Brain pericyte (primary cell): Measurements from ENCODE around the gene MBNL1.

Experiments
- DNase-seq: peaks from one replicate; pipeline ENCODE4 v3.0.0-alpha.2; 2012; ENCODE audit warnings: low read depth, low spot score

Gene MBNL1, protein sequence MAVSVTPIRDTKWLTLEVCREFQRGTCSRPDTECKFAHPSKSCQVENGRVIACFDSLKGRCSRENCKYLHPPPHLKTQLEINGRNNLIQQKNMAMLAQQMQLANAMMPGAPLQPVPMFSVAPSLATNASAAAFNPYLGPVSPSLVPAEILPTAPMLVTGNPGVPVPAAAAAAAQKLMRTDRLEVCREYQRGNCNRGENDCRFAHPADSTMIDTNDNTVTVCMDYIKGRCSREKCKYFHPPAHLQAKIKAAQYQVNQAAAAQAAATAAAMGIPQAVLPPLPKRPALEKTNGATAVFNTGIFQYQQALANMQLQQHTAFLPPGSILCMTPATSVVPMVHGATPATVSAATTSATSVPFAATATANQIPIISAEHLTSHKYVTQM

DNA sequence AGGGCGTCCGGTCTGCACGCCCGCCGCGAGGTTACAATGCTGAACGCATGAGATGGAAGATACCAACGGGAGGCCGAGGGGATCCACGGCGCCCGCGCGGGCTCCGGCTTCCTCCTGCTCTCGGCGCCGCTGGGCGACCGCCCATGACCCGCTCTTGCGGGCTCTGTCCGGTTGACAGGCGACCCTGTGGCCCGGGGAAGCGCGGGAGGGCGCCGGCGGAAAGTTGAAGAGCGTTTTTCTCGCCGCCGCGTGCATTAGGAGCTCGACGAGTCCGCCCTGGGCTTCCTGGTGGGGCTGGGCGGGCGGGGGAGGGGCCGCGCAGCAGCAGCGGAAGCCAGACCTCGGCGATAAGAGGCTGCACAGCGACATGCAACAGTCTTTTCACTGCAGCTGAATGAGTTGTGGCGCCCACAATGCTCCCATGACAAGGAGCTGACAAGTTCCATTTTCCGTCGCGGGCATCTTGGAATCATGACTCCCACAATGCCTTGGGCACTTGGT is at the start of gene MBNL1:
MBNL1 (plus strand) TSS at position 375 of the 501 bp plus-strand sequence. CDS start 31,265 bp downstream, outside the sequence.
- DNase-seq, result peak; percentile 49

DNA sequence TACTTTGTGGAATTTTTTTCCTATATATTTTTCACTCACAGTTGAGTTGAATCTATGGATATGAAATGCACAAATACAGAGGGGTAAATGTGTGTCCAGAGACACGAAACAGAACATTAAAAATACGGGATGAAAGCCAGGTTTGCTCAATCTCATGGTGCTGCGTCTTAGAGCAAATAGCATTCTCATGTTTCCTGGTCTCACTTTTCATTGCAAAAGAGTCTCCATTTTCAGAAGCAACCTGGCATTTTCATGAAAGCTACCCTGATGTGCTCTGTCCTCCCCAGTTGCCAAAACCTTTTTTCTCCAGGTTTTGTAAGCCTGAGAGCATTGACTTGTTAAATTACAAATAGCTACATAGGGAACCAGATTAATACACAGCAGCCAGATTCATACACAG is 49.5 kb upstream of the MBNL1 start:
- DNase-seq, result no peak

DNA sequence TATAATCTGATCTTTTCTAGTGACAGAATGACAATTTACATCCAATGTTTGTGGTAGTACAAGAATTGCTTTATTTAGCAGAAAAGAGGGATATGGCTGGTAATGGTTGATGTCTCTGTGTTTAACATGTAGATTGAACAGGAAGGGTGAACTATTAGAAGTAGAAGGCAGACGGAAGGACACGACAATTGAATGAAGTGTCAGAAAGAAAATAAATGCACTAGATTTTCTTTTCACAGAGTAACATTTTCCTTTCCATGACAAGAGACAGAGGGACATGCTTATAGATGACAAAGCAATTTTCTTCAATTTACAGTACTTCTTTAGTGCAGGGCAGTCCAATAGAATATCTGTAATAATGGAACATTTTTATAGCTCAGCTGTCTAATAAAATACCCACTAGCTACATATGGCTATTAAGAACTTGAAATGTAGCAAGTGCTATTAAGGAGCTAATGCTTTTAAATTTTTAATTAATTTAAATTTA is 48.9 kb upstream of the MBNL1 start:
- DNase-seq, result no peak

DNA sequence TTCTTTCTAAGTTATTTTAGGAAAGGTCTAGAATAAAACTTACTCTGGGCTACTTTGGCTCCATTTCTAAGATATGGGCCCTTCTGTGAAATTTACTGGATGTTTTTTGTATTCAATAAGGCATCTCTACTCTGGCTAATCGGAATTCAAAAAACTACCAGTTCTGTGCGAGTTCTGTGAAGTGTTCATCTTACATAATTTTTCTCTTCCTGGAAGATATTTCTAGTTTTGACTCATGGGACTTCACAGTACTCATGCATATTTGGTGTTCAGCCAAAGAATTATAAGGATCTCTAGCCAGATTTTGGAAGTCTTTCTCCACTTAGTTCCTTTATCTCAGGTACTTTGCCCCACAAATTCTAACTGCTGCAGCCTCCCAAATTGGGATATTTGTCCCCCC is 46.4 kb upstream of the MBNL1 start:
- no peak for DNase-seq

DNA sequence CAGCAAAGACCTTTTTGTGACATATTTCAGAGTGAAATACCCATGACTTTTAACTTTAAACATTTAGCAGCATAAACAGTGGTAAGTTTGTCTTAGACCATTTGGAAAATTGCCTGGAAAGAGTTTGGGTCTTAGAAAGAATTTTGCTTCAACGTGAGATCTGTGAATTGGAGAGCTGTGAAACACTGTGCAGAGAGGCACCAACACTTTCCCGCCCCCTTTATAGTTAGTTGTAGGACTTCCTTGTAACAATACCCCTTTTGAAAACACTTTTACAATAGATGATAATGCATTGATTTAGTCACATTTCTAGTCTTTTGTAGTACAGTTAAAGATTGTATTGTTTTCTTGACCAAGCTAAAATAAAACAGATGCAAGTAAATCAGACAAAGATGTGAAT is 43.5 kb upstream of the MBNL1 start:
- DNase-seq, result no peak

DNA sequence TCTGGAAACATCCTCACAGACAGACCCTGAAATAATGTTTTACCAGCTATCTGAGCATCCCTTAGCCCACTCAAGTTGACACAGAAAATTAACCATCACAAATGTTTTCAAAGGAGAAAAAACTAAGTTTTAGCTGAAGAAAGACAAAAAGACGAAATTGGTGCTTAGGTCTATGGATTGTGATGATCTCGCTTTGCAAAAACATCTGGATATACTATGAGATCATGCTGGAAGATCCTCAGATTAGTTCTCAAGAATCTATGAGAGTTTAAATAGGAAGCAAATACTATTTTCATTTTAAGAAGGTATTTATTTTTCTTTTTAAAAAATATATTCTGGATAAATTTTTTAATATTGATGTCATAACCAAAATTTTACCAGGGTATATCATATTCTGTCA is 42.6 kb upstream of the MBNL1 start:
- no peak for DNase-seq

DNA sequence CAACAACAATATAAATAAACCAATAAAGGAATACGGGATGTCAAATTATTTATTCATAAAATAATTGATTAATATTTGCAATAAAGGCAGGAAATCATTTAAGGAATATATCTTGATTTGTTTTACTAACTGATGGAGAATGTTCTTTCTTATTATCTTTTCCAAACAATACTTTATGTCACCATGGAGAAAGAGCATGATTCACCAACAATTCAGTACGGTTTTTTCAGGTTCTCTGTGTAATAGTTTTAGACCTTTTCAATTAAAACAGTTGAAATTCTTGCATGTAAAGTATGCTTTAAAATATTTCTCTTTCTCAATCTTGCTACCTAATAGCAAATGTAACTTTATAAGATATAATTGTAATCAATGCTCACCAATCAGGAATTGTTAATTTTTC is 41.7 kb upstream of the MBNL1 start:
- no peak for DNase-seq

DNA sequence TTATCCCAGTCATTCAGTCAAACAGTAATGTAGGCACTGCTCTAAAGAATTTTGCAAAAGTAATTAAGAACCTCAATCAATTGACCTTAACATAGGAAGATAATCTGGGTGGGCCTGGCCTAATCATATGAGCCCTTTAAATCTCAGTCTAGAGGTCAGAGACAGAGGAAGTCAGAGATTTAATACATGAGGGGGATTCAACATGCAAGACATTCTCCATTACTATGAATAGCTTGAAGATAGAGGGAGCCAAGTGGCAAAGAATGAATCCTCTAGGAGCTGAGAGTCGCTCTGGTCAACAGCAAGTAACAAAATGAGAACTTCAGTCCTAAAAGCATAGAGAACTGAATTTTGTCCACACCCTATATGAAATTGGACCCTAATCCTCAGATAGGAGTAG is 39.0 kb upstream of the MBNL1 start:
- DNase-seq, result no peak

DNA sequence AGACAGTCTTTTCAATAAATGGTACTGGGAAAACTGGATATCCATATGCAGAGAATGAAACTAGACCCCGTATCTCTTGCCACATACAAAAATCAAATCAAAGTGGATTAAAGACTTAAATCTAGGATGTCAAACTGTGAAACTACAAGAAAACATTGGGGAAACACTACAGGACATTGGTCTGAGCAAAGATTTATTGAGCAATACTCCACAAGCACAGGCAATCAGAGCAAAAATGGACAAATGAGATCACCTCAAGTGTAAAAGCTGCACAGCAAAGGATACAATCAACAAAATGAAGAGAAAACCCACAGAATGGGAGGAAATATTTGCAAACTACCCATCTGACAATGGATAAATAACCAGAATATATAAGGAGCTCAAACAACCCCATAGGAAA is 38.4 kb upstream of the MBNL1 start:
- no peak for DNase-seq

DNA sequence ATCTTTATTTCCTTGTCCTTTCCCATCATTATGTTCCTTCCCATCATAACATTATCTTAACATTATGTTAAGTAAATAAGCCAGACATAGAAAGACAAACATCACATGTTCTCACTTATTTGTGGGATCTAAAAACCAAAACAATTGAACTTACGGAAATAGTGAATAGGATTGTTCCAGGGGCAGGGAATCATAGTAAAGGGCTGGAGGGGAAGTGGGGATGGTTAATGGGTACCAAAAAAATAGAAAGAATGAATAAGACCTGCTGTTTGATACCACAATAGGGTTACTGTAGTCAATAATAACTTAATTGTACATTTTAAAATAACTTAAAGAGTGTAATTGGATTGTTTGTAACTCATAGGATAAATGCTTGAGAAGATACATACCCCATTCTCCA is 36.7 kb upstream of the MBNL1 start:
- no peak for DNase-seq

DNA sequence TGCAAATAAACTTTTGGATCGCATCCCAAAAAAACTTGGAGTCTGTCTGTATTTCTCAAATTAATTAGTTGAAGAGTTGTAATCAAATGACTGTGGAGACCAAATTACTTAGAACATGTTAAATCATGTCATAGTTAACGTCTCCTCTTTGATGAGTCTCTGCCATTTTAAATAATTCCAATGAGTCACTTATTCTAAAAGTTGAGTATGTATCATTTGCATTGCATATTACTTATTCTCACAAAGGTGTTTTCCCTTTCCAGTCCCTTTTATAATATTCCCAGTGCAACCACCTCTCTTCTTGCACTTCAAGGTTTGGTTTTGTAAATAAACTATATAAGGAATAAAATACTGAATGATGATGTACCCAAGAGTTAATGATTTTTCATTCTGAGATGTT is 36.0 kb upstream of the MBNL1 start:
- DNase-seq, result no peak

DNA sequence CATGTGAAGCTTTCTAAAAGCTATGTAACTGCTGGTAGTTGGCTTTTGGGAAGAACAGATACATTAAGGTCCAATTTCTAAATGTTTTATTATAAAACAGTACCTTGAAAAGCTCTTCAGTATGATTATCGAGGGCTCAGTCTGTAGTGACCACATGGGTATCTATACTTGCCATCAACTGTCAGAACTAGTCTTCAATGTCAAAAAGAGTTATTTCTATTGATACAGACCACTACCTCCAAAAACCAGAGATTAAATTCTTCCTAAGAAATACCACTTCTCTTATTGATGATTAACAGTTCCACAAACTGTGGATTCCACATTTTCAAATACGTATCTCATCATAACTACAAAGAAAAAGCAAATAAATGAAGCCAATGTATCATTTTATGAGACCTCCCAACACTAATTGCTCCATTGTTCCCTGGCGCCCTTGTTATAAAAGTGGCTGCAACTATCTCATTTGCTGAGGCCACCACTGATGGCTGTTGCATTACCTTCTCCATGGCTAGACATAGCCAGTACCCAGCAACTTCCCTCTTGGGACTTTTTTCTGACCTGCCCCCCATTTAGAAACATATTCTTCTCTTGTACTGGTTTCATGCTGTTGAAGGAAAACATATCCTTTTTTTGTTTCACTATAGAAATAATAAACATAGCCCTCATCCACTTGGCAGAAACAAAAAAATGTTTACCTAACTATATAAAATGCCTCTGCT is 33.9 kb upstream of the MBNL1 start:
- DNase-seq, result peak; percentile 12

DNA sequence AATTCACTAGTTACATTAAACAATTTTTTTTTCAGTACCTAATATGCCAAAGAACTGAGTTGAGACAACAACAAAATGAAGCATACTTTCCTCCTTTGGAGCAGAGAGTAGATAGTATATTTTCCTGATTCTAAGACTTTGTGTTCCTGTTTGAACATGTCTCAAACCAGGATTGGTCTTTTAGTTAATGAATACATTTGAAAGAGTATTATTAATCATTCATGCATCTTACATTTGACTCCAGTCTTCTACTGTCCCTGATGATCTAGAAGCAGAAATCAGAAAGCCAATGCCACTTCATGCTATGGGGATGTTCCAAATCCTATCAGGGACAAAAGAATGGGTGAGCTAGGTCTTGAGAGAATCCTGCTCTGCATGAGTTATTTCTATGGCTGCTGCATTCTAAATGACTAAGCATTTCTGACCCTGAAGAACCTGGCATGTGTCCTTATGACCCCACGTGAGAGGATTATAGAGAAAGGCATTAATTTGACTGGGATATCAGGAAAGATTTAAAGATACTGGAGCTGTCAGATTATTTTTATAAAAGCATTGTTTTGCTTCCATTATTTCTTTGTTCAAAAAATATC is 32.9 kb upstream of the MBNL1 start:
- no peak for DNase-seq

DNA sequence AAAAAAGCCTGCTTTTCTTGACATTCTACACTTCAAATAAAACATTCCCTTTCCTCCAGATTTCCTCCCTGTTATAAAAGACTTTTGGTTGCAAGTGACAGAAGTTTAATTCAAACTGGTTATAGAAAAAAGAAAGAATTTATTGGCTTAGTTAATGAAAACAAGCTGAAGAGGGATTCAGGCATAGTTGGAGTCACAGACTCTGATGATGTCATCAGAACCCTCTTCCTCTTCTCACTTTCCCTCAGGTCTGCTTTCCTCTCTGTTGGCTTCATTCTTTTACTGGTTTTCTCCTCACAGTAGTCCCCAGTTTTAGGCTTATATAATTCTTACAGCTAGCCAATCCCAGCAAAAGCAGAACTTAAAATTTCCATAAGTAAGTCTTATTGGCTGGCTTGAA is 32.0 kb upstream of the MBNL1 start:
- DNase-seq, result no peak

DNA sequence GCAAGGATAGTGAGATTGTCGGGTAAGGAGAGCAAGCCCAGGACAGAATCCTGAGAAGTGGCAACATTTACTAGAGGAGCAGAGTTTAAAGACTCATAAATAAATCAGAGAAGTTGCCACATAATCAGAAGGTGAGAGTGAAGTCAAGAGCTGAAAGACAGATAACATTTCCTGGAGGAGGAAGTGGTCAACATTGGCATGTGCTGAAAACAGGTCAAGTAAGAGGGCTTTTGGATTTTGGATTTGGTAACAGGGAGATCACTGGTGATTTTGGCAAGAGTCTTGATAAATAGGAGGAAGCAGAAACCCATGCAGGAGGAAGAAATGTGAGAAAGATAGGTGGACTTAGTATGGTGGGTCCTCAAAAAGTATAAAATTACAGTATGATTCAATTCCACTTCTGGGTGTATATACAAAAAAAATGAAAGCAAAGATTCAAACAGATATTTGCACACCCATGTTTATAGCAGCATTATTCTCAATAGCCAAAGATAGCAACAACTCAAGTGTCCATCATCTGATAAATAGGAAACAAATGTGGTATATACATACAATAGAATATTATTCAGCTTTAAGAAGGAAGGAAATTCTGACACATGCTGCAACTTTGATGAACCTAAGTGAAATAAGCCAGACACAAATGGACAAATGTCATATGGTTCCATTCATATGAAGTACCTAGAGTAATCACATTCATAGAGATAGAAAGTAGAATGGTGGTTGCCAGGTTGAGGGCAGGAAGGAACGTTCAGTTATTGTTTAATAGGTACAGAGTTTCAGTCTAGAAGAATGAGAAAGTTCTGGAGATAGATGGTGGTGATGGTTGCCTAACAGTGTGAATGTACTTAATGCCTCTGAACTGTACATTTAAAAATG is 27.3 kb upstream of the MBNL1 start:
- DNase-seq, result no peak

DNA sequence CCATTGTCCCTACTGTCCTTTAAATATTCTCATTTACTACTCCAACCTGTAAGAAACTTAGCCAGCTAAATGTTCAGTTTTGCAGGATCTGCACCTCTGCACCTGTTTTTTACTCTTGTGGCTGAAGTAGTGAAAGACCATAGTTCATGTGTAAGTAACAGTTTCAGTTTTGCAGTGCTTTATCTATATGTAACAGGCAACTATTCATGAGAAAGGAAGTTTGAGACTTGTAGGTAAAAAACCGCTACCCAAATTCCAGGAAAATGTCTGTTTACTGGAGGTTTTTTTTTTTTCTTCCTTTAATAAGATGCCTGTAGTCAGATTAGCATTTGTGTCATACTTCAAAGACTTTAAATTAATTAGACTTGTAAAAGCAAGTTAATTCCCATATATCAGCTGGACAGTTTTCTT is 25.4 kb upstream of the MBNL1 start:
- no peak for DNase-seq

DNA sequence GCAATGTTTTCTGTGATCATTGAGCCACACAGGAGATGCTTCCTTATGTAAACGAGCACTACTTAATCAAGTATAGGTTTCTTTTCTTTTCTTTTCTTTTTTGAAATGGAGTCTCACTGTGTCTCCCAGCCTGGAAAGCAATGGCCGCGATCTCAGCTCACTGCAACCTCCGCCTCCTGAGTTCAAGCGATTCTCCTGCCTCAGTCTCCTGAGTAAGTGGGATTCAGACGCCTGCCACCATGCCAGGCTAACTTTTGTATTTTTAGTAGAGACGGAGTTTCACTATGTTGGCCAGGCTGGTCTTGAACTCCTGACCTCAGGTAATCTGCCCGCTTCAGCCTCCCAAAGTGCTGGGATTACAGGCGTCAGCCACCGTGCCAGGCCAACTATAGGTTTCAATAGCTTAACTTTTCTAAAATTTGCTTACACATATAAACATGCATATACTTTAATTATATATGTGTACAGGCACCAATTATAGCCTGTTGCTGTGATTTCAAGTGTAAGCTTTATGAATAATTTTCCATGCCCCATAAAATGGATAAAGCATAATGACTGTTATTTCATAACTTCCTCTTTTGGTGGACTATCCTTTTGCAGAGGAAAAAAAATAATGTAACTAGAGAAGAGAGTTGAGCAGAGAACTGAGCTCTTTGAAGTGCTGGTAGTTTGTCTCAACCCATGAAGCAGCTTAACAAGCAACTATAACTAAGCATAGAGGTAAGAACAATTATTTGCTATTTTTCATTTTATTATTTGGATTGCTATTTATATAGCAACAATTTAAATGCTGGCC is 24.8 kb upstream of the MBNL1 start:
- DNase-seq, result no peak

DNA sequence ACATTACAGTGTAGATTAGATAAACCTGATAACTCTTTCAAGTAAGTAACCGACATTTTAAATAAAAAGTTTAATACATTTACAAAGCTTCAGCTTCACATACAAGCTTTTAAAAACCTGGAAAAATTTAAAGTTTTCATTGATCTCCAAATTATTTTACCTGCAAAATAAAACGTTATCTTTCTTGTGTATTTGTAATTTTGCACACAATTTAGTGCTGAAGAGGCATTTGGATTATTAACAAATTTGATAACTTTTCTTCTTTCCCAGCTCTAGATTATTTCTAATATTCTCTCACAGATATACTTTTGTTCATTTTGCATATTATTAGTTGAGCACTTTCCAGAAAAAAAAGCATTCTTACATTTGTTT is 24.2 kb upstream of the MBNL1 start:
- DNase-seq, result no peak

DNA sequence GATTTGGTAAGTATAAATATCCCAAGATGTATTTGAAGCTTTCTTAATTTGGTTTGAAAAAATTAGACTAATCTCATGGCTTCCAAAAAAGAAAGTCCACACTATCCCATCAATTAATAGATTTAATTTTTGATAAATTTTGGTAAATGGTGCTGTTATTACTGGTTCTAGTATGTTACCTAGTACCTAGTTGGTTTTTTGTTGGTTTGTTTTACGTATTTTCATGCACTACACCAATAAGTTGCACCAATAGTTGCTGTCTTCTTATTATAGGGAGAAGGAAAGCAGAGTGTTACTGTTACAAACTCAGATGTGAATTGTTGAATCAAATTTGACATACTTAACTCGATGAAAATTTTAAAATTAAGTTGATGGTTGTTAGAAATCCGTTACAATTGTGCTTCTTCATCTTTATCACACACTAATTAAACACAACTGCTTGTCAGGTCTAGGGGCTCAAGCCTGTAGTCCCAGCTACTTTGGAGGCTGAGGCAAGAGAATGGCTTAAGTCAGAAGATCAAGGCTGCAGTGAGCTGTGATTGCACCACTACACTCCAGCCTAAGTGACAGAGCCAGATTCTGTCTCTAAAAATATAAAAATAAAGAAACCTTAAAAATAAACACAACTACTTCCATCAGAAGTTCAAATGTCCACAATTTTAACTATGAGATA is 23.1 kb upstream of the MBNL1 start:
- DNase-seq, result no peak

DNA sequence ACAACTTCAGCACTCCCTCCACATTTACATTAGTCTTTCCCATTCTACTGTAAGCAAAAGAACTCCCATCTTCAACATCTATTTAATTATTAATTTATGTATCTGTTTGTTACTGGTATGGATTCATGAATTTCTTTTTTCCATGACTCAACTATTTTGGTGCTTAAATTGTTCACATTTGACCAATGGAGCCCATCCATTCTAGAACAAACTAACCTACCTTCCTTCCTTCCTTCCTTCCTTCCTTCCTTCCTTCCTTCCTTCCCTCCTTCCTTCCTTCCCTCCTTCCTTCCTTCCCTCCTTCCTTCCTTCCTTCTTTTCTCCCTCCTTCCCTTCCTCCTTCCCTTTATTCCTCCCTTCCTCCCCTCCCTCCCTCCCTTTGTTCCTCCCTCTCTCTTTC is 16.8 kb upstream of the MBNL1 start:
- no peak for DNase-seq
